GM19240 (cell line): ENCODE data around the gene OR10AD1.
"Not testable (repeated sequence)": the region's sequence is repeated elsewhere in the genome, so short reads cannot be mapped to it uniquely, and the experiment has no call there.

Source experiments
- DNase-seq: peaks from one replicate; pipeline ENCODE4 v3.0.0; 2011; ENCODE audit warnings: low spot score; ENCODE audit not compliant: insufficient read length

OR10AD1 gene

GRCh38 chr12:48203192-48203591 is at the start of gene OR10AD1:
Gene OR10AD1, minus strand, starts transcription at chr12:48203292. Its CDS starts 0 bp downstream, at chr12:48203292.
- no peak for DNase-seq

GRCh38 chr12:48247181-48247966 is 44.3 kb upstream of the OR10AD1 start:
- no peak for DNase-seq

- no peak for DNase-seq
These were observed 34.1 kb upstream of the OR10AD1 start for GRCh38 chr12:48237162-48237561.

- DNase-seq = no peak
These were observed 32.8 kb upstream of the OR10AD1 start for GRCh38 chr12:48235796-48236333.

GRCh38 chr12:48231169-48231958 is 28.3 kb upstream of the OR10AD1 start:
- DNase-seq = not testable (repeated sequence)

- DNase-seq = not testable (repeated sequence)
These were observed 21.4 kb upstream of the OR10AD1 start for GRCh38 chr12:48224533-48224932.

- DNase-seq = no peak
These were observed 18.6 kb upstream of the OR10AD1 start for GRCh38 chr12:48221645-48222044.

- no peak for DNase-seq
These were observed 17.6 kb upstream of the OR10AD1 start for GRCh38 chr12:48220701-48221100.

- DNase-seq = no peak
These were observed 16.5 kb upstream of the OR10AD1 start for GRCh38 chr12:48219631-48220030.

- no peak for DNase-seq
These were observed 13.7 kb upstream of the OR10AD1 start for GRCh38 chr12:48216785-48217184.

GRCh38 chr12:48209495-48209894 is 6.4 kb upstream of the OR10AD1 start:
- not testable (repeated sequence) for DNase-seq

- no peak for DNase-seq
These were observed 326 bp downstream of the OR10AD1 start for GRCh38 chr12:48202766-48203165.

GRCh38 chr12:48201516-48201915 is 1.6 kb downstream of the OR10AD1 start:
- no peak for DNase-seq

GRCh38 chr12:48201091-48201490 is 2.0 kb downstream of the OR10AD1 start:
- no peak for DNase-seq

GRCh38 chr12:48199774-48200221 is 3.3 kb downstream of the OR10AD1 start:
- DNase-seq = no peak

GRCh38 chr12:48198985-48199384 is 4.1 kb downstream of the OR10AD1 start:
- no peak for DNase-seq

- DNase-seq = no peak
These were observed 4.5 kb downstream of the OR10AD1 start for GRCh38 chr12:48198672-48198971.

GRCh38 chr12:48197971-48198671 is 5.0 kb downstream of the OR10AD1 start:
- DNase-seq = peak; percentile 70

GRCh38 chr12:48197549-48197970 is 5.5 kb downstream of the OR10AD1 start:
- no peak for DNase-seq

GRCh38 chr12:48194799-48195201 is 8.3 kb downstream of the OR10AD1 start:
- no peak for DNase-seq

- no peak for DNase-seq
These were observed 9.5 kb downstream of the OR10AD1 start for GRCh38 chr12:48193623-48194022.

GRCh38 chr12:48192861-48193260 is 10.2 kb downstream of the OR10AD1 start:
- DNase-seq = no peak
